ENCODE data around the gene NUP205.

NUP205 gene

GRCh38 chr7:135647755-135648154 is 90.0 kb downstream of the NUP205 start:
- no peak for TF ChIP-seq SIN3A (IDR thresholded peaks at IDR 0.05; ENCODE audit: borderline replicate concordance, insufficient read depth, low read length)
- no peak for TF ChIP-seq REST (IDR thresholded peaks at IDR 0.05; ENCODE audit: insufficient read depth in 1 of 2, low read depth in 2 of 2, low read length in 2 of 2)
- TF ChIP-seq FOXP2 (optimal IDR thresholded peaks at IDR 0.05; ENCODE audit: borderline replicate concordance, extremely low read depth, extremely low read length, insufficient read depth): no peak
- no peak for TF ChIP-seq POLR2AphosphoS5 (IDR thresholded peaks at IDR 0.05; ENCODE audit: low read depth, low read length)
- no peak for TF ChIP-seq TAF1 (IDR thresholded peaks at IDR 0.05; ENCODE audit: borderline replicate concordance, insufficient read depth, low read length)

GRCh38 chr7:135648235-135648634 is 90.5 kb downstream of the NUP205 start:
- TF ChIP-seq TAF1 (IDR thresholded peaks at IDR 0.05; ENCODE audit: borderline replicate concordance, insufficient read depth, low read length): no peak

DNA sequence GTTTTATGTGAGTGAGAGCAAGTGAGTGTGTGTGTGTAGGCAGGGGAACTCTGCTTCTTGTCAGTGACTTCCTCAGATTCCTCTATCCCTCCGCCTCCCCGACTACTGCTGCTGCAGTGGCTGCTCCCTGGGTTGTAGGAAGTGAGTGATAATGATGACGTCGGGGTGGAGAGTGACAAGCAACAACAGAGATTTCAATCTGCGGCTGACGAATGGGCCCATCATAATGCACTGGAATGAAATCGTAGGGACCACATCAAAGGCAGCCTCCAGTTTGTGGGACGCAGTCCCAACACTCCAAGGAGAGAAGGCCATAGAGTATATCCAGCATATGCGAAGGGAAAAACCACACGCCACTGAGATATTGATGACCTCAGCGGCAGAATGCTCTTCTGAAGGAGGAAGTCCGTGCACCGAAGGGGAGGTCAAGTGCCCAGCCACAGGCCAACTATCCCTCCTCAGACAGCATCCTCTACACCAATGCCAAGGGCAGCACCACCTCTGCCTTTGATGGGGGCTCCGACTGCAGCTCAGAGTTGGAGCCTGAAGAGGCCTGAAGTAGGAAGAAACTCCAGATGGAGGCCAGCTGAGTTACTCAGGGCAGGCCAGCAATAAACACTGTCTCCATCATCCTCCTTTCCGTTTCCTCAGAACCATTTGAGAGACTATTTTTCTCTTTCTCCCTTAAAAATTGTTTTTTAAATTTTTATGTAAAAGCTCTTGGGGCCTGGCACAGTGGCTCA is 93.3 kb downstream of the NUP205 start:
- TF ChIP-seq FOXP2 (optimal IDR thresholded peaks at IDR 0.05; ENCODE audit: borderline replicate concordance, extremely low read depth, extremely low read length, insufficient read depth): peak; percentile 60
- peak; percentile 51 for TF ChIP-seq POLR2AphosphoS5 (IDR thresholded peaks at IDR 0.05; ENCODE audit: low read depth, low read length)
- TF ChIP-seq REST (IDR thresholded peaks at IDR 0.05; ENCODE audit: insufficient read depth in 1 of 2, low read depth in 2 of 2, low read length in 2 of 2): no peak
- TF ChIP-seq SIN3A (IDR thresholded peaks at IDR 0.05; ENCODE audit: borderline replicate concordance, insufficient read depth, low read length): 0 out of 2 replicates have a peak, but pooled peaks have one; percentile 52

DNA sequence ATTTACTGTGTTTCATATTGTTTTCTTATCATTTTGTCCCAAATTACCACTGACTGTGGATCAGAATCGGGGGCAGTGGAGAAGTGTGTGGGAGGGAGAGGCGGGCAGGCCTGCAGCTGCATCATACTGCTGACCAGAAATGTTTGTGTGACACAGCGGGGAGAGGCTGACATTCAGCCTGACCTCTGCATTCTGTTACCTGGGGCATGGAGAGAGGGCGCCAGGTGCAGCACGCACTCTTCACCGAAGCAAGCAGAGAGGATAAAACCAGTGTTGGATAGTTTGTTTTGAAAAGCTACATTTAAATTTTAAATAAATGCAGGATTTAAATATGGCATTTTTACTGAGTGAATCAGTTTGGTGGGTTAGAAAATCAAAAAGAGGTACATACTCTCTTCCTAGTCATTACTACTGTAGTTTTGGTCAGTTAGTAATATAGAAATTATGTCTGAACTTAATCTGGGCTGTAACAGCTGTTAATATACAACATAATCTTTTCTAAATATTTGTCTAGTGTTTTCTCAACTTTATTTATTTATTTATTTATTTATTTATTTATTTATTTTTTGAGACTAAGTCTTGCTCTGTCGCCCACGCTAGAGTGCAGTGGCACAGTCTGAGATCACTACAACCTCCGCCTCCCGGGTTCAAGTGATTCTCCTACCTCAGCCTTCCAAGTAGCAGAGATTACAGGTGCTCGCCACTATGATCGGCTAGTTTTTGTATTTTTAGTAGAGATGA is 95.8 kb downstream of the NUP205 start:
- TF ChIP-seq SIN3A (IDR thresholded peaks at IDR 0.05; ENCODE audit: borderline replicate concordance, insufficient read depth, low read length) (no peak), FOXP2 (optimal IDR thresholded peaks at IDR 0.05; ENCODE audit: borderline replicate concordance, extremely low read depth, extremely low read length, insufficient read depth) (no peak), REST (IDR thresholded peaks at IDR 0.05; ENCODE audit: insufficient read depth in 1 of 2, low read depth in 2 of 2, low read length in 2 of 2) (no peak), POLR2AphosphoS5 (IDR thresholded peaks at IDR 0.05; ENCODE audit: low read depth, low read length) (no peak), TAF1 (IDR thresholded peaks at IDR 0.05; ENCODE audit: borderline replicate concordance, insufficient read depth, low read length) (no peak)

DNA sequence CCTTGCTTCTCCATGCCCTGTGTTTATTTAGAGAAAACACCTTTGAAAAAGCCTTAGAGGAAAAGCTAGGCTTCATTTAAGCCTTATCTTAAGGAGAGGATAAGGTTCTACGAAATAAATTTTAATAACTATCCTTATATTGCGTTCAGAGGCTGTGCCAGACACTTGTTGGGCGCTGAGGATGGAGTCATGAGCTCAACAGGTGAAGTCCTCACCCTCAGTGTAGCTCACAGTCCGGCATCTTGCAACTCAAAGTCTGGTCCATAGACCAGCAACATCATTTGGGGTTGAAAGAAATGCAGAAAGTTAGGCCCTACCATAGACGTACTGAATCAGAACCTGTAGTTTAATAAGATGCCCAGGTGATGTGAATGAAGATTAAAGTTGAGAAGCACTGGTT is 100.8 kb downstream of the NUP205 start:
- TF ChIP-seq POLR2AphosphoS5 (IDR thresholded peaks at IDR 0.05; ENCODE audit: low read depth, low read length): no peak
- no peak for TF ChIP-seq TAF1 (IDR thresholded peaks at IDR 0.05; ENCODE audit: borderline replicate concordance, insufficient read depth, low read length)
- TF ChIP-seq REST (IDR thresholded peaks at IDR 0.05; ENCODE audit: insufficient read depth in 1 of 2, low read depth in 2 of 2, low read length in 2 of 2): no peak
- TF ChIP-seq FOXP2 (optimal IDR thresholded peaks at IDR 0.05; ENCODE audit: borderline replicate concordance, extremely low read depth, extremely low read length, insufficient read depth): no peak
- TF ChIP-seq SIN3A (IDR thresholded peaks at IDR 0.05; ENCODE audit: borderline replicate concordance, insufficient read depth, low read length): no peak
